Vagina (tissue), 2 donors: Measurements from ENCODE around the gene RPAP3.

Experiments used
- CTCF ChIP-seq, 3 experiments: fragments of 450-650 bp in 2 of 3; fragments of 200-600 bp in 1 of 3; sonication (generic) in 1 of 3; IDR thresholded peaks; one replicate each; pipeline ENCODE4 v1.5.1; 2017 to 2019; ENCODE audit warnings: antibody characterized with exemption in 3 of 3, mild to moderate bottlenecking in 2 of 3, moderate library complexity in 2 of 3
- POLR2A ChIP-seq, 2 donors: fragments of 450-650 bp; IDR thresholded peaks; one replicate each; pipeline ENCODE4 v1.6.1; 2017; ENCODE audit warnings: antibody characterized with exemption in 2 of 2, mild to moderate bottlenecking in 2 of 2, moderate library complexity in 2 of 2

GRCh38 chr12:47711448-47711847 is 5.6 kb upstream of the RPAP3 start:
- TF ChIP-seq POLR2A (IDR thresholded peaks at IDR 0.05) (no peak), CTCF (IDR thresholded peaks at IDR 0.05) (no peak)
